Loucy (cell line): ENCODE results near the gene LAMTOR1.

Experiments
- H2AFZ ChIP-seq: fragments of 200-600 bp; sonication (generic); 2 replicates; pipeline ENCODE4 v1.6.0; 2016; ENCODE audit warnings: antibody characterized with exemption, mild to moderate bottlenecking, low read length, moderate library complexity
- H3F3A ChIP-seq: fragments of 200-600 bp; 2 replicates; pipeline ENCODE4 v1.6.0; 2016; ENCODE audit warnings: antibody characterized with exemption, low read depth, mild to moderate bottlenecking
- H3K27me3 ChIP-seq: fragments of 200-600 bp; sonication (generic); 2 replicates; pipeline ENCODE4 v1.6.1; 2014; ENCODE audit warnings: low read length, mild to moderate bottlenecking; ENCODE audit not compliant: insufficient read depth, poor library complexity, severe bottlenecking
- H3K36me3 ChIP-seq: fragments of 200-600 bp; sonication (generic); 2 replicates; pipeline ENCODE4 v1.6.1; 2016; ENCODE audit warnings: low read length; ENCODE audit not compliant: insufficient read depth
- H3K4me1 ChIP-seq: fragments of 200-600 bp; sonication (generic); 2 replicates; pipeline ENCODE4 v1.5.1; 2014; ENCODE audit warnings: low read length, mild to moderate bottlenecking; ENCODE audit not compliant: insufficient read depth, poor library complexity, severe bottlenecking
- H3K4me2 ChIP-seq: fragments of 200-600 bp; sonication (generic); 2 replicates; pipeline ENCODE4 v1.6.0; 2014; ENCODE audit warnings: antibody characterized with exemption, low read length, low read depth, mild to moderate bottlenecking; ENCODE audit not compliant: poor library complexity, severe bottlenecking
- H3K4me3 ChIP-seq: fragments of 200-600 bp; sonication (generic); 2 replicates; pipeline ENCODE4 v1.5.1; 2014; ENCODE audit warnings: low read length, mild to moderate bottlenecking, mixed read lengths; ENCODE audit not compliant: poor library complexity, severe bottlenecking
- H3K79me2 ChIP-seq: fragments of 200-600 bp; sonication (generic); 2 replicates; pipeline ENCODE4 v1.6.1; 2014; ENCODE audit warnings: low read length; ENCODE audit not compliant: insufficient read depth
- H3K9ac ChIP-seq: fragments of 200-600 bp; sonication (generic); 2 replicates; pipeline ENCODE4 v1.6.0; 2014; ENCODE audit warnings: mild to moderate bottlenecking, low read depth, low read length, moderate library complexity; ENCODE audit not compliant: poor library complexity, severe bottlenecking
- H3K9me2 ChIP-seq: fragments of 200-600 bp; sonication (generic); replicated peaks from 2 replicates; pipeline ENCODE4 v1.6.1; 2016; ENCODE audit warnings: low read depth, low read length, mixed read lengths
- H3K9me3 ChIP-seq: fragments of 200-600 bp; sonication (generic); 2 replicates; pipeline ENCODE4 v1.6.1; 2014; ENCODE audit warnings: mild to moderate bottlenecking, antibody characterized with exemption, low read length, low read depth; ENCODE audit not compliant: insufficient read depth
- H4K20me1 ChIP-seq: fragments of 200-600 bp; sonication (generic); 2 replicates; pipeline ENCODE4 v1.6.0; 2014; ENCODE audit warnings: antibody characterized with exemption, low read length, mild to moderate bottlenecking; ENCODE audit not compliant: insufficient read depth, poor library complexity, severe bottlenecking
- EZH2phosphoT487 ChIP-seq: fragments of 200-600 bp; IDR thresholded peaks from 2 replicates; pipeline ENCODE4 v1.6.1; 2018; ENCODE audit warnings: antibody characterized with exemption, mild to moderate bottlenecking, moderate library complexity, borderline replicate concordance
- TF ChIP-seq, protein P1 (sequence below): fragments of 200-600 bp; sonication (generic); conservative IDR thresholded peaks from 2 replicates; pipeline ENCODE4 v1.5.1; 2014; ENCODE audit warnings: mild to moderate bottlenecking, antibody characterized with exemption, low read length

The LAMTOR1 gene

DNA sequence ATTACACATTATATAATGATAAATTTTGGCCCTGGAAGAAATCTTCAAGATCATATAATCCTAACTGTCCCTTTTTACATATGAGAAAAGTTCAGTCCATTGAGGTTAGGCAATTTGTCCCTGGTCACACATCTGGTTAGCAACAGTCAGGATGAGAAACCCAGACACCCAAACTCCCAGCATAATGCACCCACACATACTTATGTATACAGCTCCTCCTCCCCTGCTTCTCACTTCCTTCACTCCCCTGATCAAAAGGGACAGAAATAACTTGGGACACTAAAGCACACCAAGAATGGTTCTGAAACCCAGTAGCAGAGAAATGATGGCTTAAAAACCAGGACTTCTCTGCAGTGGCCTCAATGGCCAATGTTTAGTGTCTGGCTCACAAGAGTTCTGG lies 33.9 kb downstream of the LAMTOR1 start:
- Histone ChIP-seq H3K4me1 (peaks cover 33% of the 10 kb centered on the region), H3K79me2 (peaks cover 94% of the 10 kb centered on the region), H3K9me3 (no peaks in the 10 kb centered on the region), H3K4me2 (peak overlapping the region; percentile 58), H4K20me1 (peaks cover 47% of the 10 kb centered on the region), H3K9me2 (no peaks in the 10 kb centered on the region), H3F3A (no peaks in the 10 kb centered on the region), H2AFZ (no peak overlapping the region), H3K27me3 (no peaks in the 10 kb centered on the region), H3K4me3 (peak overlapping the region; percentile 35), H3K9ac (peak overlapping the region; percentile 41), H3K36me3 (peaks cover 34% of the 10 kb centered on the region; the same call in 1 of the 2 replicates)
- TF ChIP-seq, protein P1, sequence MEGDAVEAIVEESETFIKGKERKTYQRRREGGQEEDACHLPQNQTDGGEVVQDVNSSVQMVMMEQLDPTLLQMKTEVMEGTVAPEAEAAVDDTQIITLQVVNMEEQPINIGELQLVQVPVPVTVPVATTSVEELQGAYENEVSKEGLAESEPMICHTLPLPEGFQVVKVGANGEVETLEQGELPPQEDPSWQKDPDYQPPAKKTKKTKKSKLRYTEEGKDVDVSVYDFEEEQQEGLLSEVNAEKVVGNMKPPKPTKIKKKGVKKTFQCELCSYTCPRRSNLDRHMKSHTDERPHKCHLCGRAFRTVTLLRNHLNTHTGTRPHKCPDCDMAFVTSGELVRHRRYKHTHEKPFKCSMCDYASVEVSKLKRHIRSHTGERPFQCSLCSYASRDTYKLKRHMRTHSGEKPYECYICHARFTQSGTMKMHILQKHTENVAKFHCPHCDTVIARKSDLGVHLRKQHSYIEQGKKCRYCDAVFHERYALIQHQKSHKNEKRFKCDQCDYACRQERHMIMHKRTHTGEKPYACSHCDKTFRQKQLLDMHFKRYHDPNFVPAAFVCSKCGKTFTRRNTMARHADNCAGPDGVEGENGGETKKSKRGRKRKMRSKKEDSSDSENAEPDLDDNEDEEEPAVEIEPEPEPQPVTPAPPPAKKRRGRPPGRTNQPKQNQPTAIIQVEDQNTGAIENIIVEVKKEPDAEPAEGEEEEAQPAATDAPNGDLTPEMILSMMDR: no peak
- no peak for TF ChIP-seq EZH2phosphoT487

DNA sequence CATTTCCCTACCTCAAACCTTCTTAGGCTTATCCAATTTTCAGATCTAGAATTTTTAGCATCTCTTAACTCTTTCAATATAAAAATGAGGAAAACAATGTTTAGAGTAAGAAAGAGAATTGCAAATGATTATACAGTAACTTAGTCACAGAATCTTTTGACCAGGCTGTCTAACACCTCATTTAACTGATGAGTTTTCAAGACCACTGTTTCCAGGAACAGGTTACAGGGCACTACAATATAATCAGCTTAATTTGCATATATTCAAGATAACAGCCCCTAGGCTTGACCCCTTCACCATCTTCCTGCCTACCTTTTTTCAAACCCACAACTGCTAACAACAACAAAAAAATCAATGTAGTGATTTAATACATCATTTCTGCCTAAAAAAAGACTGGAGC lies 35.4 kb downstream of the LAMTOR1 start:
- H3K9me2 ChIP-seq: no peaks in the 10 kb centered on the region
- H3K4me3 ChIP-seq: no peak overlapping the region
- H3K36me3 ChIP-seq: peaks cover 37% of the 10 kb centered on the region; the same call in 1 of the 2 replicates
- TF ChIP-seq EZH2phosphoT487: no peak
- TF ChIP-seq, protein P1: no peak
- no peak overlapping the region for H2AFZ ChIP-seq
- no peaks in the 10 kb centered on the region for H3F3A ChIP-seq
- no peaks in the 10 kb centered on the region for H3K9me3 ChIP-seq
- peaks cover 27% of the 10 kb centered on the region for H3K4me1 ChIP-seq
- no peak overlapping the region for H3K4me2 ChIP-seq
- no peaks in the 10 kb centered on the region for H3K27me3 ChIP-seq
- no peak overlapping the region for H3K9ac ChIP-seq
- H4K20me1 ChIP-seq: peaks cover 47% of the 10 kb centered on the region
- H3K79me2 ChIP-seq: peaks cover 92% of the 10 kb centered on the region

GRCh38 chr11:72067266-72067665 lies 35.8 kb downstream of the LAMTOR1 start:
- Histone ChIP-seq H3K4me3 (no peak overlapping the region), H3K36me3 (peaks cover 40% of the 10 kb centered on the region; the same call in 1 of the 2 replicates), H2AFZ (no peak overlapping the region), H3K9me3 (no peaks in the 10 kb centered on the region), H3K9ac (no peak overlapping the region), H3K4me1 (peaks cover 24% of the 10 kb centered on the region), H3K79me2 (peaks cover 91% of the 10 kb centered on the region), H4K20me1 (peaks cover 47% of the 10 kb centered on the region), H3F3A (no peaks in the 10 kb centered on the region), H3K27me3 (no peaks in the 10 kb centered on the region), H3K9me2 (no peaks in the 10 kb centered on the region), H3K4me2 (no peak overlapping the region)
- TF ChIP-seq EZH2phosphoT487: no peak
- TF ChIP-seq, protein P1: no peak
